ENCODE results near the gene WASL.
A peak's percentile ranks its signal among the peaks of the same experiment; 100 is the strongest.

WASL gene

GRCh38 chr7:123763191-123763661 is 14.4 kb upstream of the WASL start:
- Histone ChIP-seq H3K4me3 (ENCODE audit: low read length) (no peak overlapping the region), H3K9ac (ENCODE audit: low read depth, low read length) (no peak overlapping the region), H3K9me3 (replicated peaks; ENCODE audit: low read length) (peaks cover 3% of the 10 kb centered on the region), H3K27me3 (ENCODE audit: control insufficient read depth, insufficient read depth, low read length) (no peaks in the 10 kb centered on the region), H3K4me2 (ENCODE audit: low read length) (no peak overlapping the region), H3K4me1 (ENCODE audit: control insufficient read depth, insufficient read depth, low read length) (no peaks in the 10 kb centered on the region), H3K36me3 (ENCODE audit: insufficient read depth, low read length) (no peaks in the 10 kb centered on the region)

GRCh38 chr7:123761729-123762128 is 12.9 kb upstream of the WASL start:
- no peak overlapping the region for H3K9ac ChIP-seq (ENCODE audit: low read depth, low read length)

GRCh38 chr7:123757095-123757494 is 8.3 kb upstream of the WASL start:
- no peak overlapping the region for H3K9ac ChIP-seq (ENCODE audit: low read depth, low read length)
- no peaks in the 10 kb centered on the region for H3K27me3 ChIP-seq (ENCODE audit: control insufficient read depth, insufficient read depth, low read length)
- H3K4me1 ChIP-seq (ENCODE audit: control insufficient read depth, insufficient read depth, low read length): peaks cover 7% of the 10 kb centered on the region
- no peak overlapping the region for H3K4me2 ChIP-seq (ENCODE audit: low read length)
- no peak overlapping the region for H3K4me3 ChIP-seq (ENCODE audit: low read length)
- H3K36me3 ChIP-seq (ENCODE audit: insufficient read depth, low read length): no peaks in the 10 kb centered on the region
- H3K9me3 ChIP-seq (replicated peaks; ENCODE audit: low read length): peaks cover 3% of the 10 kb centered on the region

More at GRCh38 chr7:123761729-123762128, 12.9 kb upstream of the WASL start:
- peaks cover 7% of the 10 kb centered on the region for H3K4me1 ChIP-seq (ENCODE audit: control insufficient read depth, insufficient read depth, low read length)
- H3K4me3 ChIP-seq (ENCODE audit: low read length): no peak overlapping the region
- peaks cover 3% of the 10 kb centered on the region for H3K9me3 ChIP-seq (replicated peaks; ENCODE audit: low read length)
- no peaks in the 10 kb centered on the region for H3K36me3 ChIP-seq (ENCODE audit: insufficient read depth, low read length)
- H3K27me3 ChIP-seq (ENCODE audit: control insufficient read depth, insufficient read depth, low read length): no peaks in the 10 kb centered on the region
- no peak overlapping the region for H3K4me2 ChIP-seq (ENCODE audit: low read length)

GRCh38 chr7:123755338-123755737 is 6.5 kb upstream of the WASL start:
- H3K36me3 ChIP-seq (ENCODE audit: insufficient read depth, low read length): no peaks in the 10 kb centered on the region
- no peaks in the 10 kb centered on the region for H3K9me3 ChIP-seq (replicated peaks; ENCODE audit: low read length)
- peaks cover 7% of the 10 kb centered on the region for H3K4me1 ChIP-seq (ENCODE audit: control insufficient read depth, insufficient read depth, low read length)
- H3K4me2 ChIP-seq (ENCODE audit: low read length): no peak overlapping the region
- H3K27me3 ChIP-seq (ENCODE audit: control insufficient read depth, insufficient read depth, low read length): no peaks in the 10 kb centered on the region
- H3K4me3 ChIP-seq (ENCODE audit: low read length): no peak overlapping the region
- H3K9ac ChIP-seq (ENCODE audit: low read depth, low read length): no peak overlapping the region

GRCh38 chr7:123754271-123754871 is 5.6 kb upstream of the WASL start:
- no peaks in the 10 kb centered on the region for H3K36me3 ChIP-seq (ENCODE audit: insufficient read depth, low read length)
- no peak overlapping the region for H3K4me3 ChIP-seq (ENCODE audit: low read length)
- H3K27me3 ChIP-seq (ENCODE audit: control insufficient read depth, insufficient read depth, low read length): no peaks in the 10 kb centered on the region
- H3K4me1 ChIP-seq (ENCODE audit: control insufficient read depth, insufficient read depth, low read length): peaks cover 9% of the 10 kb centered on the region
- H3K9me3 ChIP-seq (replicated peaks; ENCODE audit: low read length): no peaks in the 10 kb centered on the region
- H3K4me2 ChIP-seq (ENCODE audit: low read length): no peak overlapping the region
- H3K9ac ChIP-seq (ENCODE audit: low read depth, low read length): no peak overlapping the region

GRCh38 chr7:123752534-123752933 is 3.7 kb upstream of the WASL start:
- Histone ChIP-seq H3K9ac (ENCODE audit: low read depth, low read length) (no peak overlapping the region), H3K27me3 (ENCODE audit: control insufficient read depth, insufficient read depth, low read length) (no peaks in the 10 kb centered on the region), H3K4me2 (ENCODE audit: low read length) (no peak overlapping the region), H3K9me3 (replicated peaks; ENCODE audit: low read length) (no peaks in the 10 kb centered on the region), H3K4me1 (ENCODE audit: control insufficient read depth, insufficient read depth, low read length) (peaks cover 6% of the 10 kb centered on the region), H3K4me3 (ENCODE audit: low read length) (no peak overlapping the region), H3K36me3 (ENCODE audit: insufficient read depth, low read length) (no peaks in the 10 kb centered on the region)

GRCh38 chr7:123751821-123752220 is 3.0 kb upstream of the WASL start:
- H3K4me3 ChIP-seq (ENCODE audit: low read length): no peak overlapping the region

GRCh38 chr7:123750389-123751230 is 1.8 kb upstream of the WASL start:
- peaks cover 15% of the 10 kb centered on the region for H3K4me1 ChIP-seq (ENCODE audit: control insufficient read depth, insufficient read depth, low read length)

More at GRCh38 chr7:123751821-123752220, 3.0 kb upstream of the WASL start:
- H3K9ac ChIP-seq (ENCODE audit: low read depth, low read length): no peak overlapping the region
- no peaks in the 10 kb centered on the region for H3K36me3 ChIP-seq (ENCODE audit: insufficient read depth, low read length)
- H3K9me3 ChIP-seq (replicated peaks; ENCODE audit: low read length): no peaks in the 10 kb centered on the region
- H3K4me1 ChIP-seq (ENCODE audit: control insufficient read depth, insufficient read depth, low read length): peaks cover 3% of the 10 kb centered on the region
- no peaks in the 10 kb centered on the region for H3K27me3 ChIP-seq (ENCODE audit: control insufficient read depth, insufficient read depth, low read length)
- no peak overlapping the region for H3K4me2 ChIP-seq (ENCODE audit: low read length)

GRCh38 chr7:123749537-123749857 is 694 bp upstream of the WASL start:
- no peaks in the 10 kb centered on the region for H3K9me3 ChIP-seq (replicated peaks; ENCODE audit: low read length)
- H3K36me3 ChIP-seq (ENCODE audit: insufficient read depth, low read length): no peaks in the 10 kb centered on the region
- peaks cover 22% of the 10 kb centered on the region for H3K4me1 ChIP-seq (ENCODE audit: control insufficient read depth, insufficient read depth, low read length)
- H3K4me3 ChIP-seq (ENCODE audit: low read length): peak overlapping the region; percentile 81
- peak overlapping the region; percentile 90 for H3K4me2 ChIP-seq (ENCODE audit: low read length)
- peak overlapping the region; percentile 99 for H3K9ac ChIP-seq (ENCODE audit: low read depth, low read length)
- H3K27me3 ChIP-seq (ENCODE audit: control insufficient read depth, insufficient read depth, low read length): no peaks in the 10 kb centered on the region

More at GRCh38 chr7:123750389-123751230, 1.8 kb upstream of the WASL start:
- Histone ChIP-seq H3K36me3 (ENCODE audit: insufficient read depth, low read length) (no peaks in the 10 kb centered on the region), H3K27me3 (ENCODE audit: control insufficient read depth, insufficient read depth, low read length) (no peaks in the 10 kb centered on the region), H3K9ac (ENCODE audit: low read depth, low read length) (no peak overlapping the region), H3K4me3 (ENCODE audit: low read length) (no peak overlapping the region), H3K4me2 (ENCODE audit: low read length) (peak overlapping the region; percentile 90), H3K9me3 (replicated peaks; ENCODE audit: low read length) (no peaks in the 10 kb centered on the region)

- Histone ChIP-seq H3K27me3 (ENCODE audit: control insufficient read depth, insufficient read depth, low read length) (no peaks in the 10 kb centered on the region), H3K9ac (ENCODE audit: low read depth, low read length) (peak overlapping the region; percentile 99), H3K9me3 (replicated peaks; ENCODE audit: low read length) (no peaks in the 10 kb centered on the region), H3K4me1 (ENCODE audit: control insufficient read depth, insufficient read depth, low read length) (peaks cover 22% of the 10 kb centered on the region), H3K36me3 (ENCODE audit: insufficient read depth, low read length) (no peaks in the 10 kb centered on the region), H3K4me3 (ENCODE audit: low read length) (peak overlapping the region; percentile 81), H3K4me2 (ENCODE audit: low read length) (peak overlapping the region; percentile 90)
These were observed 551 bp downstream of the WASL start for GRCh38 chr7:123748171-123748733.

GRCh38 chr7:123747620-123748141 is 1.1 kb downstream of the WASL start:
- H3K9ac ChIP-seq (ENCODE audit: low read depth, low read length): peak overlapping the region; percentile 99
- H3K4me2 ChIP-seq (ENCODE audit: low read length): peak overlapping the region; percentile 90
- peaks cover 22% of the 10 kb centered on the region for H3K4me1 ChIP-seq (ENCODE audit: control insufficient read depth, insufficient read depth, low read length)
- H3K36me3 ChIP-seq (ENCODE audit: insufficient read depth, low read length): no peaks in the 10 kb centered on the region
- no peaks in the 10 kb centered on the region for H3K27me3 ChIP-seq (ENCODE audit: control insufficient read depth, insufficient read depth, low read length)
- peak overlapping the region; percentile 81 for H3K4me3 ChIP-seq (ENCODE audit: low read length)
- no peaks in the 10 kb centered on the region for H3K9me3 ChIP-seq (replicated peaks; ENCODE audit: low read length)

Measured in skeletal muscle satellite cell (primary cell).